HG03469 (cell line): Measurements from ENCODE around the gene SCAMP4.

Experiments
- ATAC-seq: cut with Tn5 transposase; IDR thresholded peaks from one replicate; pipeline ENCODE4 v1.9.1; 2021; ENCODE audit warnings: mild to moderate bottlenecking, moderate library complexity, moderate number of reproducible peaks; ENCODE audit not compliant: unreplicated experiment

Gene SCAMP4

DNA sequence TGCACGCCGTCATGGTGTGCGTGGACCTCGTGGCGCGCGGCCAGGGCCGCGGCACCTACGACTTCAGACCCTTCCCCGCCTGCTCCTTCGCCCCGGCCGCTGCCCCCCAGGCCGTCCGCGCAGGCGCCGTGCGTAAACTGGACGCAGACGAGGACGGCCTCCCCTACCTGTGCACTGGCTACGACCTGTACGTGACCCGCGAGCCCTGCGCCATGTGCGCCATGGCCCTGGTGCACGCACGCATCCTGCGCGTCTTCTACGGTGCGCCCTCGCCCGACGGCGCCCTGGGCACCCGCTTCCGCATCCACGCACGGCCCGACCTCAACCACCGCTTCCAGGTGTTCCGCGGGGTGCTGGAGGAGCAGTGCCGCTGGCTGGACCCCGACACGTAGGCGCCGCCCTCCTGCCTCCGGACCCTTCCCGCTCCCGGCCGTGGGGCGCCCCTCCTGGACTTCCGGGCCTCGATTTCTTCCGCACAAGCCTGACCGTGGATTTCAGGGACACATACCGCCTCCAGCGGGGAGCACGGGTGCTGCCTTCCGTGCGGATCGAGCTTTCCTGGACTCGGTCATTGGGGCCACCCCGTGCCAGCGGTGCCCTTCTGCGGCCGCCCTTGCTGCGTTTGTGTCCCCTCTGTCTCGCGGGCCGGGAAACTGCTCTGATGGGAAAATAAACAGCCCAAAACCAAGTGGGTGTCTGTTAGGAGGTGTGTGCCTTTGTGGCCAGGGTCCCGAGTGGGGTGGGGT is 7.7 kb downstream of the SCAMP4 start:
- no peak for ATAC-seq

DNA sequence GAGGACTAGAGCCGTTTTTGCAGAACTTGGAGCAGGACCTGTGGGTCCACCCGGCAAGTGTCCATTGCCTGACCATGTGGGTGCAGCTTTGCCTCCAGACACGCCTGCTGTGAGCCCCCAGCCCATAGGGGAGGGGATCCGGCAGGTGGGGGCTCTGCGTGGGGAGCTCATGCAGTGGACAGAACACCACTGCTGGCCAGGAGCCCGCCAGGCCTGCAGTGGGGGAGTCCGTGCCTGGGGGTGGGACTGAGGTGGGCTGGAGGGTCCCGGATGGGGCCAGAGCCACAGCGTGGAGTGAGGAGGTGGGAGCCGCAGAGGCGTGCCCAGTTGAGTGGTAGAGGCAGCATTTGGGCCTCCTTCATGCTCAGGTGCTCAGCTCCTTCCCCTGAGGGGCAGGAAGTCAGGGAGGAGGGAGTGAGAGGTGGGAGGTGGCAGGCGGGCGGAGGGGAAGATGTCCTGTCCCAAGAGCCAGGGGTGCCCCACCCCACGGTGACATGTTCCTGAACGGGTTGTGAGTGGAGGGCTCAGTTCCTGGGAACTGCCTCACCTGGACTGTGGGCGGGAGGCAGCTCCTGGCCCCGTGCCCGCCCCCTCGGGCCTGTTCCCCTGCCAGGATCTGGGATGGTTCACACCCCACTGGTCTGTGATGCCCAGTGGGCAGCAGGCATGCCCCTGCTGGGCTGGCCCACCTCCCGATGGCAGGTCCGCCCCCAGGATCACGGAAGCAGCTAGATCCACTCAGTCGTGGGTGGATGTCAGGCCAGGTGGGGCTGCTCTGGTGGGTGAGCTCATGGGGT is 8.8 kb downstream of the SCAMP4 start:
- ATAC-seq, result no peak

DNA sequence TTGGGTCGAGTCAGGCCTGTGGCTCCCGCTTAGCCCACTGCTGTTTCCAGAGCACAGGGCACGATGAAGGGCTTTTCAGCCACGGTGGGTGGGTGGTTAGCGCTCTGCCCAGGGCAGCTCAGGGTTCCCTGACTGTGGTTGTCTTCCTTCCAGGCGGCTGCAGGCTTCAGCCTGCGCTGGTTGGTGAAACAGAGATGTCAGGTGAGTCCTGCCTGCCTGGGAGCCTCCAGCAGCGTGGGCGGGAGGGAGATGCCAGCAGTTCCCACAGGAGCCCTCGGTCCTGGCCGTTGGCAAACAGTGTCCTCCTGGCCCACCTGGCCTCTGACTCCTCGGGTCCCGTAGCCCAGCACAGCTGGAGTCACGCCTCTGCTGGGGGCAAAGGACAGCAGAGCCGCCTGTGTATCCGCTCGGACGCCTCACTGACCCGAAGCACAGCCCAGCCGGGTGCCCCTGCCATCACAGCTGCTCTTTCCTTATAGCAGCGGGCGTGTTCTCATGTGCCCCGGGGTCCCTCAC is 9.7 kb downstream of the SCAMP4 start:
- ATAC-seq, result no peak

DNA sequence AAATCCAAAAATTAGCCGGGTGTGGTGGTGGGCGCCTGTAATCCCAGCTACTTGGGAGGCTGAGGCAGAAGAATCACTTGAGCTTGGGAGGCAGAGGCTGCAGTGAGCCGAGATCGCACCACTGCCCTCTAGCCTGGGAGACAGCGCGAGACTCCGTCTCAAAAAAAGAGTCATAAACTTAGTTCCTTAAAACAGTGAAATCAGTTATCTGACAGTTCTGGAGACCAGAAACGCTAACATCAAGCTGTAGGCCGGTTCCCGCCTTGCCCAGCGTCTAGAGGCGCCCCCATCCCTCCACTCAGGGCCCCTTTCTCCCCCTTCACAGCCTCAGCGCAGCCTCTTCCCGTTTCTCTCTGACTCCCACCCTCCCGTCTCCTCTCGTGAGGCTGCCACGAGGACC is 11.9 kb downstream of the SCAMP4 start:
- no peak for ATAC-seq

DNA sequence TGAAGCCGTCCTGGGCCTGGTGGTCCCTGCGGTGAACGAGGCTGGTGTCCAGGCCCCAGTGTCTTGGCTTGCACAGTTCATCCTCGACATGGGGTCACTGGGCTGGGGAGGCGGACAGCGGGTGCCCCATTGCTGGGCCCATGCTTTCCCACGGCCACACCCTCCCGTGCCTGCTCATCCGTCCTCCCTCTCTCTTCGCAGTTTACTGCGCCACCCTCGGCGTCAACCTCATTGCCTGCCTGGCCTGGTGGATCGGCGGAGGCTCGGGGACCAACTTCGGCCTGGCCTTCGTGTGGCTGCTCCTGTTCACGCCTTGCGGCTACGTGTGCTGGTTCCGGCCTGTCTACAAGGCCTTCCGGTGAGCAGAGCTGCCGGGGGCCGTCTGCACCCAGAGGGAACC is 12.7 kb downstream of the SCAMP4 start:
- ATAC-seq, result no peak

DNA sequence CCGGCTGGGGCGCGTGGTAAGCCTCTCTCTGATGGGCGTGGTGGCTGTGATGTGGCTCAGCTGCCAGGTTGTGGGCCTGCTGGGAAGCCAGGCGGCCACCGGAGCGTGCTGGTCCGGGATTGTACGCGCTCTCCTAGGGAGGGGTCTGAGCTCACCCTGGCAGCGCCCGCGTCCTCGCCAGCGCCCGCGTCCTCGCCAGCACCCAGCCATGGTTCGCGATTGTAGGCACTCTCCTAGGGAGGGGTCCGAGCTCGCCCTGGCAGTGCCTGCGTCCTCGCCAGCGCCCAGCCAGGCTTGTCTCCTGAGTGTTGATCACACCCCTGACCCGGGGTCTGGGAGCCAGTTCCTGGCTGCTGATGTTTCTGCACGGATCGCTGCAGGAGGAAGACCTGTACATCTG is 13.8 kb downstream of the SCAMP4 start:
- ATAC-seq, result no peak

DNA sequence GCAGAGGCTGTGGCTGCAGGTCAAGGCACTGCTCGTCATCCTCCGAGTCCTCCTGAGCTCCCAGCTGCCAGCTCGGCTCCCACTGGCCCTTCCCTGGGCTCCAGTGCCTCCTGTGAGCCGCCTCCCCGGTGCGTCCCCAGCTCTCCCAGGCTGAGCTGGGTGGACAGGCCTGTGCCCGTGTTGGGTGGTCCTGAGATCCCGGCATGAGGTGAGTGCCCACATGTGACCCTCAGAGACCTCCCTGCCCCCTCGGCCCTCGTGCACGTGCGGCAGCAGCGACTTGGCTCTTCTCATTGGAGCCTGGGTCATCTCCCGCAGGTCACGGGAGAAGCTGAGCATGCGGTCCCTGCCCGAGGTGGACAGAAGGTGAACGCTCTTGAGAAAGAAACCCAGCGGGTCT is 15.4 kb downstream of the SCAMP4 start:
- no peak for ATAC-seq

DNA sequence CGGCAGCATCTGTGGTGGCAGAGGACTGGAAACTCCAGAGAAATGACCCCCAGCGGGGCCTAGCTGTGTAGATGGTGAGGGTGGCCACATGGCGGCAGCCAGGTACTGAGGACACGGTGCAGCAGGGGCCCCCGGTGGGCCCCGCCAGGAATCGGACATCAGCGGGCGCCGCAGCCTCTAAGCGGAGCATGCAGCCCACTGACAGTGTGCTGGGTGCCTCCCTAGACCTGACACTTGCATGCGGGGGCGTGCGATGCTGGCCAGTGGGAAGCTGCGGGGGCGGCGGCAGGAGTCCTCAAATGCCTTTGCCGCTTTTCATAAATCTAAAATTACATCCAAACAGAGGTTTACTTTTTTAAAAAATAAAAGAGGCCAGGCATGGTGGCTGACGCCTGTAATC is 16.1 kb downstream of the SCAMP4 start:
- ATAC-seq, result no peak

DNA sequence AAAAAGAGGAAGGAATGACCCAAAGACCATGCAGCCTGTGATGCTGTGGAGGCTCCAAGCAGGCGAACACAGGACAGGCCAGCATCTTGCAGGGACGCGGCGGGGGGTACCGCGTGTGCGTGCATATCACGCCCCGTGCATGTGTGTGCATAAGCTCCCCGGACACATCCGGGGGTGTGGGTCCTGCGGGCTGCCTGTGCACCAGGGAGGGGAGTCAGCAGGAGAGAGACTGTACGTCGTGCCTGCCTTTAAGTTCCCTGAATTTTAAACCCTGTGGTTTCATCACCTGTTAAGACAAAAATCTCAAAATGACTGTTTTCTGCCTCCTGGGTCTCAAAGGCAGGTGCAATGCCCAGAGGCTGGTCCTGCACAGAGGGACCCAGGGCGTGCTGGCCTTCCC is 16.6 kb downstream of the SCAMP4 start:
- no peak for ATAC-seq

DNA sequence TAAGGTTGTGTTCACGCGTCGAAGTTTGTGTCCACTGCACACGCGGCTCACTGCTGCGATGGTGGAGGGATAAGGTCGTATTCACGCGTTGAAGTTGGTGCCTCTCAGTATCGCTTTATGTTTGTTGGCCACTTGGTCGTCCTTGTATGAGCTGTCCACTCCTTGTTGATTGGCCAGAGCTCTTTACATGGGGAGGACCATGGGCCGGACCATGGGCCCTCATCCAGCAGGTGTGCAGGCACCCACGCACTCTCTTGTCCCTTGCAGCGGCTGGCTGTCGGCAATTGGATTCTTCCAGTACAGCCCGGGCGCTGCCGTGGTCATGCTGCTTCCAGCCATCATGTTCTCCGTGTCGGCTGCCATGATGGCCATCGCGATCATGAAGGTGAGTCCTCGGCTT is 17.6 kb downstream of the SCAMP4 start:
- no peak for ATAC-seq

DNA sequence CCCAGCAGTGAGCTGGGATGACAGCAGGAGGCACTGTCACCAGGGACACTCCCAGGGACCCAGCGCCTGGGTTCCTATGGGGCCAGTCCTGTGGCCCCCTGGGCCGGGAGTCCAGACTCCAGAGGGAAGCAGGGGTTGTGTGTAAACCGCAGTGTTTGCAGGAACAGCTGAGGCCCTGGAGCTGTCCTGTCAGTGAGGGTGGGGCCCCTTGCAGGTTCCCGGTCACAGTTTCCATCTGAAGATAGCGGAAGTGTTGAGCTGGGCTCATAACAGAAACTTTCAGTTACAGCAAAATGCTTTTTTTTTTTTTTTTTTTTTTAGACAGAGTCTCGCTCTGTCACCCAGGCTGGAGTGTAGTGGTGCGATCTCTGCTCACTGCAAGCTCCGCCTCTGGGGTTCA is 18.1 kb downstream of the SCAMP4 start:
- ATAC-seq, result no peak

DNA sequence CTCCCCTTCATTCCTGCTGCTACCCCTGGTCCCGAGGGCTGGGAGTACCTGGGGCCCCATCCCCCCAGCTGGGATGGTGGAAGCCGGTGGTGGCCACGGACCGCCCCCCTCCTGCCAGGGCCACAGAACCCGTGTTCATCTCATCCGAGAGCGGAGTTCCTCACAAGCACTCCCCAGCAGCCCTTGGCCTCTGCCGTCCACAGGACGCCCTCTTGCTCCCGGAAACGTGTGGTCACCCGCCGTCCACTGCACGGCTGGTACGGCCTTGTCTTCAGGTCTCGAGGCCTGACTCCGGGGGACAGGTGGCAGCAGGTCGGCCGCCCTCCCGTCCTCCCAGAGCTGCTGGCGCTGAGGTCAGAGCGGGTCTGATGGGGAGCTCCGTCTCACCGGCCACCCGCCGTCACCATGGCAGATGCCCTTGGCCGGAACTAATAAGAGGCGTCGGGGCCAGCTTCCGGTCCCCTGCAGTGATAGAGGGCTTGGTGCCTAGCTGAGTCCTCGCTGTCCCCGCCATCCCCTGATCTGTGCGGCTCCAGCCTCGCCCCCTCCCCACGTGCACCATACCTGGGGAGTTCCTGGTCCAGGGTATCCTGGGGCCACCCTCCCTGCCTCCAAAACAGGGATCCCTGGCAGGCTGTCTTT is 19.2 kb downstream of the SCAMP4 start:
- no peak for ATAC-seq

DNA sequence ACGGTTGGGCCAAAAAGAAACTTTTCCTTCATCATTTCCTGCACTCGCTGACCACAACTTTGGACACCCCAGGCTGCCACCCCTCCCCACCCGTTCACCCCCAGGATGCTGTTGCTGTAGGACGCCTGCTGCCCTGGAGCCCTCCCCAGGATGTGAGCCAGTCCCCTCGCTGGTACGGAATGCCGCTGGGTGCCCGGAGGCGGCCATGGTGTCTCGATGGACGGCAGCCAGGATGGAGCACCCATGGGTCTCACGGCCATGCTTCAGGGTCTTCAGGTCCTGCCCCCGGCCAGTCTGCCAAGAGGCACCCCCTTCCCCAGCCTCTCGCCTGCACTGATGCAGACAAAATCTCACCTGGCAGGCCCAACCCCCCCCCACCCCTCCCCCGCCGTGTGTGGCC is 20.3 kb downstream of the SCAMP4 start:
- no peak for ATAC-seq

DNA sequence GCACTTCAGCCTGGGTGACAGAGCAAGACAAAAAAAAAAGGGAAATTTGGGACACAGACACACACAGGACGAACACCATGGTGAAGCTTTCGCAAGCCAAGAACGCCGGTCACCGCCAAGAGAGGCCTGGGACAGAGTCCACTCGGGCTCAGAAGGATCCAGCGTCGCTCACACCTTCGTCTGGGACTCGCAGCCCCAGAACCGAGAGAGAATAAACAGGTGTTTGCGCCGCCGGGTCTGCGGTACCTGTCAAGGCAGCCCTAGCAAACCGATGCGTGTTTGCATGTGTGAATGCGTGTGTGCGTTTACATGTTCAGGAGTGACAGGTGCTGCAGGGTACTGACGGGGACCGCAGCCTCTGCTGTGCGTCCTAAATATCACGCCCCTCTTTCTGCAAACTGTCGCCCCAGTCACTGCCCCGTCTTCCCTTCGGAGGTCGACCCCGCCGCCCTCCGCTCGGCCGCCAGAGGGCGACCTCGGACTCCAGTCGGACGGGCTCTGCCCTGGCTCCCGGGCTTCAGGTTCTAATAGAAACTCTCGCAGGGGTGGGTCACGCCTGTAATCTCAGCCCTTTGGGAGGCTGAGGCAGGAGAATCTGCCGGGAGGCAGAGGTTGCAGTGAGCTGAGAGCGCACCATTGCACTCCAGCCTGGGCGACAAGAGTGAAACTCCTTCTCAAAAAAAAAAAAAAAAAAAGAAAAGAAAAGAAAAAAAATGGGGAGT is 24.0 kb downstream of the SCAMP4 start:
- ATAC-seq, result no peak

DNA sequence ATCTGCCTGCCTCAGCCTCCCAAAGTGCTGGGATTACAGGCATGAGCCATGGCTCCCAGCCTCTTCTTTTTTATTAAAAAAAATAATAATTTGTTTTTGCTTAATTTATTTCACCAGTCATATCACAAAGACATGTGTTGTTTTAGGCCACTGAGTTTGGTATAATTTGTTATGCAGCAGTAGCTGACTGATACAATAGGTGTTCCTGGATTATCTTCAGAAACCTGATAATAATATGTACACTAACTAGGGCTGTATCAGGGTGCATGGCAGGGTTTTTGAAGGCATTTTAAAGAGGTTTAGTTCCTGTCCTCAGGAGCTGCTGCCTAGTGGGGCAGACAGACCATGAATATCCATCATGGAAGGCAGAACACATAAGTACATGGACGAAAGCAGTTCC is 26.2 kb downstream of the SCAMP4 start:
- no peak for ATAC-seq

DNA sequence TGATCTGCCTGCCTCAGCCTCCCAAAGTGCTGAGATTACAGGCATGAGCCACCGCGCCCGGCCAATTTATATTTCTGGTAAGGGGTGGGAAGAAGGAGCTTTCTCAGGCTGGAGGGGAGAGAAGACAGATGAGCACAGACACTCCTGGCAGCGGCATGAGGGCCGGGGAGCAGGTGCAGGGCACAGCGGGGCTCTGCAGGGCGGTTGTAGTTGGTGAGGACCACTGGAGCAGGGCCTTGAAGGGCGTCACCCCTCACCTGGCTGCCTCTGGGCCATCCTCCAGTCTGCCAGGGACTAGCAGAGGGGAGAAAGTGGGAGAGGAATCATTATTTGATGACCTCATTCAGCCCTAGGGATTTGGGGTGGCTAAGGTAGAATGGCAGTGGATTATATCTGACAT is 27.2 kb downstream of the SCAMP4 start:
- no peak for ATAC-seq

DNA sequence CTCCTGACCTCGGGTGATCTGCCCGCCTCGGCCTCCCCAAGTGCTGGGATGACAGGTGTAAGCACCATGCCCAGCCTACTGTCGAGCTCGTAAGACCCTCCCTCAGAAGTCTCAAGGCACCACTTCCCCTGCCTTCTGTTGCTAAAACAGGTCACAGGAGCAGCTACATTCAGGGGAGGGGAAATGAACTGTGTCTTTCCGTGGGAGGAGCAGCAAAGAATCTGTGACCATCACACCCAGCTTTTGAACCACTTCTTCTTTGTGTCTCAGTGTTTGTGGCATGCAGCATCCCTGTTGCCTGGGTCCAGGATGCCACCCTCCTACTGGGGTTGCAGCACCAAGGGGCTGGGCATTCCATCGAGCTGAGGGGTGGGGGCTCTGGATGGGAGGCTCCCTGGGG is 28.0 kb downstream of the SCAMP4 start:
- no peak for ATAC-seq

DNA sequence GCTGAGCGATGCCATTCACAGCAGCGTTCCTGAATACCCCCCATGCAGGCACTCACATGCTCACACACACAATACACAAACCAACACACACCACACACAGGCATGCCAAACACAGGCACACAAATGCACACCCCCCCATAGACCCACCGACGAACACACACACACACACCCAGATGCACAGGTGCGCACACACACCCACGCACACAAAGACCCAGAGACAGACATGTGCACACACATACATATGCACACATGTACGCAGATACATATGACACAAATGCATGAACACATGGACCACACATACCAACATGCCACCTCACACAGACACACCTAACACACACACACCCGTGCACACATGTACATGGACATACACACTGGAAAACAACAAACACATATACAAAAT is 28.7 kb downstream of the SCAMP4 start:
- no peak for ATAC-seq

DNA sequence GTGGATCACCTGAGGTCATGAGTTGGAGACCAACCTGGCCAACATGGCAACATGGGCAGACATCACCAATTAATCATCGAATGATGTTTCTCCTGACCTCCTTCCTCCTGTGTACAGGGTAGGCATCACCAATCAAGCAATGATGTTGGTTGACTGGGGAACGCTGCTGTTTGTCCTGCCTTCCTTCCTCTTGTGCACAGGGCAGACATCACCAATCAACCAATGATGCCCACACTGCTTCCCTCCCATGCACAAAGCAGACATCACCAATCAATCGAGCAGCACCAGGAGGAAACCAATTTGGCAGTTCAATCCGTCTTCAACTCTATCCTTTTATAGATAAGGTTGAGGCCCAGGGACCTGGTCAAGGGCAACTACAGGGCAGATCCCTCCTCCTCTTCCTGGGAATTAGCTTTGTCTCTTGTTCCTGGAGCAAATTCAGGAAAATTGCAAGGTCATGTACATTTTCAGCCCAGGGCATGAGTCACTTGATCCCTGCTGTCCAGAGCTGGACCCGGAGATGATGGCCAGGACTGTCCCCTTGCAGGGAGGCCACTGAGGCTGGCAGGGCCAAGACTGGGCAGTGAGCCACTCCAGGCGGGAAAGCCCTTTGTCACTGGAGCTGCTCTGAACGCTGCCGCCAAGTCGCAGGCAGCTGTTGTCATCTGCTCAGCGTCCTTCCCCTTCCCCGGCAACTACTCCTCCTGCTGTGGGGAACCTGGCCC is 30.4 kb downstream of the SCAMP4 start:
- ATAC-seq, result no peak

DNA sequence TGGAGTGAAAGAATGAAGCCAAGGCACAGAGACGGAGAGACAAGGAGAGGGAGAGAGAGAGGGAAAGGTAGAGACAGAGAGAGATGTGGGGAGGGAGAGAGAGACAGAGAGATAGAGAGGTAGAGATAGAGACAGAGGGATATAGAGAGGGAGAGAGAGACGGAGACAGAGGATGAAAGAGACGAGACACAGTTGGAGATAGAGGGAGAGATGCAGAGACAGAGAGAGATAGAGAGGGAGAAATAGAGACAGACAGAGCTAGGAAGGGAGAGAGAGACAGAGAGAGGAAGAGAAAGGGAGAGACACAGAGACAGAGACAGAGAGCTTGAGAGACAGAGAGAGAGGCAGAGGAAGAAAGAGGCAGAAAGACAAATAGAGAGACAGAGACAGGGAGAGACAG is 31.2 kb downstream of the SCAMP4 start:
- no peak for ATAC-seq
